HuH-7.5 (cell line): Measurements from ENCODE around the gene MCMBP.

Experiments used
- DNase-seq: peaks from one replicate; pipeline ENCODE4 v3.0.0; 2011; ENCODE audit warnings: low spot score

MCMBP gene

GRCh38 chr10:119783665-119784027 is 89.0 kb downstream of the MCMBP start:
- DNase-seq, result no peak

GRCh38 chr10:119782981-119783664 is 89.5 kb downstream of the MCMBP start:
- no peak for DNase-seq

- no peak for DNase-seq
These were observed 91.1 kb downstream of the MCMBP start for GRCh38 chr10:119781498-119781897.

- DNase-seq, result no peak
These were observed 91.7 kb downstream of the MCMBP start for GRCh38 chr10:119780879-119781480.
